ENCODE measurements around the gene PPFIA3. TPM values are rescaled to one million over a fixed set of nuclear protein-coding genes. Genes with fewer than 3 reads are reported as not detected.

PPFIA3 gene
- total and polyA plus RNA-seq, 2 of the 8 experiments (the other 6 are each of a cell fraction or from before 2014, with no cell fraction given) = 15.9 to 25.3 TPM

GRCh38 chr19:49080392-49080791 lies 39.0 kb upstream of the PPFIA3 start:
- no peak overlapping the region for H2AFZ ChIP-seq (ENCODE audit: low read length)
- H4K91ac ChIP-seq (replicated peaks; ENCODE audit: insufficient read length, low read length) = no peak overlapping the region
- H3K9ac ChIP-seq (replicated peaks in 1 of 4; ENCODE audit: extremely low read depth in 1 of 4, low read depth in 3 of 4, low read length in 3 of 4) = no peak overlapping the region
- no peaks in the 10 kb centered on the region for H3K79me1 ChIP-seq (ENCODE audit: low read depth, low read length)
- H3K79me2 ChIP-seq (ENCODE audit: control insufficient read depth in 1 of 2, insufficient read depth in 2 of 2, low read length in 2 of 2) = no peaks in the 10 kb centered on the region
- H4K5ac ChIP-seq (ENCODE audit: insufficient read length, low read depth, low read length) = no peak overlapping the region
- peaks cover 0 to 3% (median 0%) of the 10 kb centered on the region in 4 experiments; a peak in 1 of 7 replicates for H3K27me3 ChIP-seq (replicated peaks in 1 of 4; ENCODE audit: control insufficient read depth in 3 of 4, extremely low read depth in 1 of 4, insufficient read depth in 3 of 4, low read length in 3 of 4)
- H2BK20ac ChIP-seq (ENCODE audit: low read length) = no peak overlapping the region
- no peak overlapping the region for H3K4ac ChIP-seq (replicated peaks; ENCODE audit: insufficient read length, low read depth, low read length)
- no peak for TF ChIP-seq CTCF (IDR thresholded peaks at IDR 0.05; ENCODE audit: control extremely low read depth in 1 of 3, insufficient read depth in 1 of 3, low read depth in 1 of 3, low read length in 3 of 3)
- TF ChIP-seq KDM4A (IDR thresholded peaks at IDR 0.05; ENCODE audit: low read depth, low read length, severe bottlenecking) = no peak
- no peak for TF ChIP-seq RXRA (IDR thresholded peaks at IDR 0.05; ENCODE audit: insufficient read depth, low read depth, low read length)
- H2BK12ac ChIP-seq (ENCODE audit: low read depth, low read length) = no peak overlapping the region
- CTCF ChIA-PET (ENCODE audit: partially characterized antibody) = interaction anchor here (0.9 to 2.2 kb wide), 2 partner anchors 80 to 118 kb away, joined by 4 to 6 read pairs; no protein-coding TSS in a partner anchor
- no peaks in the 10 kb centered on the region for H3K36me3 ChIP-seq (ENCODE audit: control insufficient read depth in 2 of 4, insufficient read depth in 4 of 4, low read length in 3 of 4)
- H2BK120ac ChIP-seq (replicated peaks; ENCODE audit: low read depth, low read length) = no peak overlapping the region
- H3K4me1 ChIP-seq (replicated peaks in 1 of 4; ENCODE audit: control insufficient read depth in 3 of 4, insufficient read depth in 4 of 4, low read length in 3 of 4) = no peaks in the 10 kb centered on the region; a peak in 1 of 7 replicates
- no peaks in the 10 kb centered on the region for H3K9me3 ChIP-seq (ENCODE audit: insufficient read depth in 2 of 2, low read depth in 1 of 2, low read length in 1 of 2)
- no peak overlapping the region for H2BK5ac ChIP-seq (ENCODE audit: low read depth, low read length)
- no peak overlapping the region for H4K8ac ChIP-seq (ENCODE audit: extremely low read depth, insufficient read depth, low read length)
- no peak for DNase-seq (ENCODE audit: low read depth in 1 of 2, low spot score in 2 of 2)
- no peak overlapping the region for H3K18ac ChIP-seq (ENCODE audit: extremely low read depth, low read length)
- H3K56ac ChIP-seq (replicated peaks; ENCODE audit: insufficient read length, low read depth, low read length) = no peak overlapping the region
- no peak overlapping the region for H2AK5ac ChIP-seq (ENCODE audit: low read depth, low read length)
- no peak overlapping the region for H3K4me2 ChIP-seq (ENCODE audit: insufficient read depth in 1 of 2, low read depth in 2 of 2, low read length in 2 of 2)
- no peak overlapping the region for H3K4me3 ChIP-seq (ENCODE audit: extremely low read depth in 1 of 4, insufficient read depth in 2 of 4, low read depth in 3 of 4, low read length in 4 of 4)
- no peak overlapping the region for H3K23ac ChIP-seq (ENCODE audit: insufficient read length)
- H4K20me1 ChIP-seq (replicated peaks in 1 of 2; ENCODE audit: control insufficient read depth in 1 of 2, insufficient read depth in 2 of 2, low read length in 2 of 2) = no peaks in the 10 kb centered on the region
- no peak for FAIRE-seq
- 76% methylated on average over 4 of the region's 4 CpGs; no CpG with 5 or more reads in 1 of the 2 experiments for WGBS, 2 experiments (ENCODE audit: extremely low coverage in 1 of 2, insufficient coverage in 1 of 2, insufficient read length in 1 of 2, insufficient replicate concordance in 2 of 2, low coverage in 1 of 2, low lambda C conversion rate in 2 of 2, missing lambda C conversion rate in 1 of 2)
- H2BK15ac ChIP-seq (ENCODE audit: low read length) = no peak overlapping the region
- POLR2A ChIA-PET (ENCODE audit: partially characterized antibody) = interaction anchor here (0.6 kb wide), 1 partner anchor 79 kb away, joined by 3 read pairs; no protein-coding TSS in a partner anchor
- peaks cover 3% of the 10 kb centered on the region; the same call in 1 of the 2 replicates for H3K23me2 ChIP-seq (ENCODE audit: low read depth, low read length)
- no peak overlapping the region for H3K27ac ChIP-seq (ENCODE audit: low read depth, low read length)
- H3K14ac ChIP-seq (ENCODE audit: insufficient read length) = no peak overlapping the region

All from H1 (cell line).